K562 (cell line): ENCODE data around the gene TDRD3. TPM values are rescaled to one million over a fixed set of nuclear protein-coding genes. Genes with fewer than 3 reads are reported as not detected.

Experiments used
- ATAC-seq: fragments of 200-7000 bp; cut with Tn5 transposase; 3 replicates; pipeline ENCODE4 v1.9.1; 2020; ENCODE audit warnings: moderate library complexity
- BruUV-seq: library from RNA; stranded (reverse); fragments of 400-500 nt; replicated peaks from 2 replicates; lab custom pipeline; 2021; lab: Mats Ljungman, UMichigan
- CTCF ChIA-PET: fragments of 300-600 bp; formaldehyde crosslinking; extraction: SDS; loops from one replicate; lab custom pipeline; 2021; ENCODE audit warnings: low intra/inter-chr PET ratio; lab: Yijun Ruan, JAX
- POLR2A ChIA-PET: fragments of 300-600, 350-650 bp; sonication (Branson Sonifier 250); formaldehyde crosslinking; extraction: SDS; loops from one replicate; lab custom pipeline; 2021; ENCODE audit warnings: antibody characterized with exemption, inconsistent platforms; lab: Yijun Ruan, JAX
- DNase-seq, 4 experiments: peaks; one replicate each; pipeline versions ENCODE4 v3.0.0 to v3.0.0-alpha.2; 2011 to 2018; ENCODE audit warnings: low spot score in 3 of 4, mixed read lengths in 3 of 4; ENCODE audit errors: extremely low read depth in 1 of 4
- FAIRE-seq: peaks from 2 replicates; lab custom pipeline; 2011; peaks lifted over from hg19 to GRCh38; lab: Jason Lieb, UNC
- H2AFZ ChIP-seq: 2 replicates; pipeline ENCODE4 v1.6.0; 2011; ENCODE audit warnings: low read depth, low read length, control low read depth, inconsistent platforms
- H3K27ac ChIP-seq: fragments of 200-600 bp; 3 replicates; pipeline ENCODE4 v1.8.0; 2011; ENCODE audit warnings: low read depth, mild to moderate bottlenecking, control low read depth, inconsistent platforms, low read length, moderate library complexity, mixed read lengths; ENCODE audit errors: extremely low read depth
- H3K27me3 ChIP-seq, 2 experiments: fragments of 300-600 bp in 1 of 2; 2 replicates in 1 of 2; 3 replicates in 1 of 2; pipeline versions ENCODE4 v1.6.0 to v1.8.0; 2011; ENCODE audit warnings: inconsistent platforms in 2 of 2, low read length in 2 of 2, mild to moderate bottlenecking in 1 of 2, mixed read lengths in 1 of 2, moderate library complexity in 1 of 2; ENCODE audit not compliant: control insufficient read depth in 2 of 2, insufficient read depth in 2 of 2
- H3K36me3 ChIP-seq: fragments of 300-600 bp; 3 replicates; pipeline ENCODE4 v1.8.0; 2011; ENCODE audit warnings: mild to moderate bottlenecking, low read length, inconsistent platforms; ENCODE audit not compliant: control insufficient read depth, insufficient read depth
- H3K4me1 ChIP-seq, 2 experiments: fragments of 200-600 bp in 1 of 2; replicated peaks in 1 of 2; 2 replicates in 1 of 2; 3 replicates in 1 of 2; pipeline versions ENCODE4 v1.5.1 to v1.8.0; 2011; ENCODE audit warnings: inconsistent platforms in 2 of 2, low read length in 2 of 2, mild to moderate bottlenecking in 1 of 2, mixed read lengths in 1 of 2, moderate library complexity in 1 of 2; ENCODE audit not compliant: control insufficient read depth in 2 of 2, insufficient read depth in 2 of 2
- H3K4me2 ChIP-seq: 2 replicates; pipeline ENCODE4 v1.6.1; 2011; ENCODE audit warnings: low read length, control low read depth, inconsistent platforms, mixed read lengths; ENCODE audit not compliant: insufficient read depth
- H3K4me3 ChIP-seq: fragments of 200-600 bp; sonication (generic), shearing (Covaris generic); 2 replicates; pipeline ENCODE4 v1.5.1; 2016; ENCODE audit warnings: control low read depth, inconsistent platforms
- H3K79me2 ChIP-seq: fragments of 200-600 bp; 3 replicates; pipeline ENCODE4 v1.8.0; 2011; ENCODE audit warnings: low read length, inconsistent platforms; ENCODE audit not compliant: control insufficient read depth, insufficient read depth
- H3K9ac ChIP-seq, 2 experiments: 2 replicates each; pipeline versions ENCODE4 v1.6.0 to v1.6.1; 2011; ENCODE audit warnings: low read depth in 2 of 2, low read length in 2 of 2, control low read depth in 1 of 2, inconsistent platforms in 1 of 2, mild to moderate bottlenecking in 1 of 2, mixed read lengths in 1 of 2; ENCODE audit not compliant: insufficient read depth in 1 of 2
- H3K9me1 ChIP-seq: one replicate; pipeline ENCODE4 v1.6.0; 2011; ENCODE audit warnings: inconsistent platforms, mild to moderate bottlenecking, low read length, moderate library complexity; ENCODE audit not compliant: control insufficient read depth, insufficient read depth
- H3K9me3 ChIP-seq: replicated peaks from 2 replicates; pipeline ENCODE4 v1.5.1; 2011; ENCODE audit warnings: low read depth, low read length, inconsistent platforms; ENCODE audit not compliant: control insufficient read depth, insufficient read depth
- H4K20me1 ChIP-seq: replicated peaks from 2 replicates; pipeline ENCODE4 v1.6.1; 2011; ENCODE audit warnings: low read length, inconsistent platforms, mixed read lengths; ENCODE audit not compliant: control insufficient read depth, insufficient read depth
- ARHGAP35 ChIP-seq: fragments of 450-650 bp; IDR thresholded peaks from 2 replicates; pipeline ENCODE4 v1.6.1; 2018; ENCODE audit not compliant: partially characterized antibody
- CEBPB ChIP-seq: fragments of 450-650 bp; IDR thresholded peaks from 2 replicates; pipeline ENCODE4 v1.6.1; 2016; ENCODE audit warnings: missing genetic modification characterization, missing compliant biosample characterization
- CXXC5 ChIP-seq: fragments of 250-450 bp; sonication (Bioruptor Pico); IDR thresholded peaks from 2 replicates; pipeline ENCODE4 v1.8.0; 2022; ENCODE audit warnings: inconsistent platforms, mild to moderate bottlenecking, moderate library complexity
- DACH1 ChIP-seq: fragments of 450-650 bp; IDR thresholded peaks from 2 replicates; pipeline ENCODE4 v1.6.1; 2018; ENCODE audit not compliant: partially characterized antibody
- FUS ChIP-seq: fragments of 200-400 bp; formaldehyde crosslinking; optimal IDR thresholded peaks from 2 replicates; pipeline ENCODE3; 2017; ENCODE audit warnings: low read depth, low read length
- HMBOX1 ChIP-seq: sonication (generic); IDR thresholded peaks from 2 replicates; pipeline ENCODE4 v1.6.1; 2016
- JUND ChIP-seq, 2 experiments: IDR thresholded peaks; 2 replicates in 1 of 2; 3 replicates in 1 of 2; pipeline ENCODE4 v1.6.1; 2011; ENCODE audit warnings: borderline replicate concordance in 2 of 2, low read depth in 2 of 2, low read length in 2 of 2, improper control_type of control experiment in 1 of 2, missing biosample characterization in 1 of 2, missing genetic modification characterization in 1 of 2, missing genetic modification reagents in 1 of 2
- TAF7 ChIP-seq: fragments of 450-650 bp; IDR thresholded peaks from 2 replicates; pipeline ENCODE4 v1.6.1; 2016; ENCODE audit warnings: missing genetic modification characterization, missing compliant biosample characterization
- ZNF165 ChIP-seq: fragments of 250-450 bp; sonication (Bioruptor Pico); IDR thresholded peaks from 2 replicates; pipeline ENCODE4 v1.4.0; 2020; ENCODE audit warnings: borderline replicate concordance
- ZNF551 ChIP-seq: fragments of 250-450 bp; sonication (Bioruptor Pico); IDR thresholded peaks from 2 replicates; pipeline ENCODE4 v1.5.0; 2021; ENCODE audit warnings: mild to moderate bottlenecking, moderate library complexity
- ZNF609 ChIP-seq: sonication (generic); formaldehyde crosslinking; IDR thresholded peaks from 2 replicates; pipeline ENCODE4 v1.8.1; 2023; ENCODE audit warnings: missing genetic modification reagents, mild to moderate bottlenecking, borderline replicate concordance
- ZNF79 ChIP-seq: fragments of 250-450 bp; sonication (Bioruptor Pico); IDR thresholded peaks from 2 replicates; pipeline ENCODE4 v1.4.0; 2020; ENCODE audit warnings: low read depth, mild to moderate bottlenecking, moderate library complexity
- WGBS: fragments of 100-300 bp; shearing (Covaris generic); methylation state at CpG from one replicate; pipeline ENCODE4 v1.1.6; 2016; ENCODE audit warnings: low coverage, mixed read lengths; ENCODE audit not compliant: insufficient coverage; ENCODE audit errors: missing lambda C conversion rate; 5-methylcytosine and 5-hydroxymethylcytosine counted together
- in situ Hi-C: fragments of 300-500 bp; cut with MboI; formaldehyde crosslinking; loops from 4 replicates; pipeline ENCODE4 v1.15.0; 2018; ENCODE audit warnings: inconsistent platforms, mixed read lengths
- intact Hi-C: fragments of 100-400 bp; cut with micrococcal nuclease; formaldehyde crosslinking; loops from 2 replicates; pipeline ENCODE4 v1.14.2; 2022
- polyA plus RNA-seq, 8 experiments: library from polyadenylated mRNA; depleted of rRNA in 4 of 8; stranded (reverse) in 5 of 8; unstranded in 3 of 8; fragments of >200 nt; fragmentation: Nextera tagmentation in 2 of 8; fragmentation: Illumina TruSeq in 1 of 8; extraction: Ambion mirVana in 2 of 8; extraction: Trizol in 1 of 8; gene quantifications; 2 replicates each; pipeline versions ENCODE4 v1.2.1 to v1.2.3, GENCODE V29; 2011 to 2014; ENCODE audit warnings: inconsistent platforms in 1 of 8, missing spikeins in 1 of 8
- total RNA-seq, 7 experiments: library from RNA; depleted of rRNA in 6 of 7; stranded (reverse); fragments of >200 nt in 6 of 7; fragmentation: Illumina TruSeq in 2 of 7; extraction: Trizol in 2 of 7; gene quantifications; 2 replicates each; pipeline versions ENCODE4 v1.2.1 to v1.2.3, GENCODE V29; 2011 to 2021; ENCODE audit warnings: low replicate concordance in 1 of 7

Gene TDRD3
- total and polyA plus RNA-seq, 9 of the 15 experiments (the other 6 are each of a cell fraction or from before 2014, with no cell fraction given) = 3.6 to 16.4 (median 9.5) TPM

GRCh38 chr13:60583911-60584753, 187.1 kb downstream of the TDRD3 start:
- POLR2A ChIA-PET = no interaction called here
- peak; percentile 12 to 61 (median 20) for DNase-seq
- peak; percentile 65 for FAIRE-seq
- no TSS peak for BruUV-seq
- peak overlapping the region; percentile 81 for H2AFZ ChIP-seq
- H3K4me2 ChIP-seq = peak overlapping the region; percentile 25
- H4K20me1 ChIP-seq = no peaks in the 10 kb centered on the region
- peak; percentile 84 for ATAC-seq
- CTCF ChIA-PET = interaction anchor here (0.6 kb wide), 1 partner anchor 26 kb away, joined by 4 read pairs; no protein-coding TSS in a partner anchor
- H3K9ac ChIP-seq = no peak overlapping the region
- WGBS = 13% methylated on average over 11 of the region's 15 CpGs
- intact Hi-C loops = no loop called here
- H3K36me3 ChIP-seq = no peaks in the 10 kb centered on the region
- no peaks in the 10 kb centered on the region for H3K9me1 ChIP-seq
- peak overlapping the region; percentile 74 for H3K27ac ChIP-seq
- peaks cover 3 to 8% of the 10 kb centered on the region in 2 experiments; a peak in 3 of 5 replicates for H3K4me1 ChIP-seq
- H3K9me3 ChIP-seq = no peaks in the 10 kb centered on the region
- in situ Hi-C loops = no loop called here
- no peaks in the 10 kb centered on the region for H3K79me2 ChIP-seq
- no peaks in the 10 kb centered on the region for H3K27me3 ChIP-seq
- no peak overlapping the region for H3K4me3 ChIP-seq
- TF ChIP-seq CXXC5 (CRISPR knock-in tag) = peak; percentile 67
- TF ChIP-seq ARHGAP35 = no peak
- TF ChIP-seq TAF7 = peak; percentile 77
- 0 out of 2 replicates have a peak, but pooled peaks have one; percentile 74 for TF ChIP-seq ZNF165 (CRISPR knock-in tag)
- TF ChIP-seq HMBOX1 = peak; percentile 86
- TF ChIP-seq JUND (IDR thresholded peaks at IDR 0.05; ENCODE audit: borderline replicate concordance, low read depth, low read length) = peak; percentile 33; the same call in 1 of the 2 replicates
- no peak for TF ChIP-seq JUND (tag; IDR thresholded peaks at IDR 0.05; ENCODE audit: borderline replicate concordance, low read depth, low read length)
- peak; percentile 84 for TF ChIP-seq ZNF79 (CRISPR knock-in tag)
- no peak for TF ChIP-seq FUS
- no peak for TF ChIP-seq ZNF609 (CRISPR knock-in tag)
- peak; percentile 14 for TF ChIP-seq DACH1
- 0 out of 2 replicates have a peak, but pooled peaks have one; percentile 12 for TF ChIP-seq CEBPB
- TF ChIP-seq ZNF551 = no peak
